Right lobe of liver (tissue), 4 donors: ENCODE results near the gene WDHD1.

Source experiments
- CTCF ChIP-seq, 4 donors: fragments of 200-600 bp in 3 of 4; fragments of 450-650 bp in 1 of 4; IDR thresholded peaks; one replicate each; pipeline versions ENCODE4 v1.5.1 to v1.8.0; 2016 to 2022; ENCODE audit warnings: antibody characterized with exemption in 4 of 4, mild to moderate bottlenecking in 2 of 4
- POLR2A ChIP-seq: fragments of 450-650 bp; IDR thresholded peaks from one replicate; pipeline ENCODE4 v1.6.1; 2017; ENCODE audit warnings: antibody characterized with exemption, mild to moderate bottlenecking
- donor health status: DM: no; HTN: no; CAD: no.
- donor health status: DM: no; HTN: no; CAD: no.
- donor health status: DM: no; HTN: yes; CAD: no.

- TF ChIP-seq CTCF (IDR thresholded peaks at IDR 0.05) (no peak), POLR2A (no peak)
Measured at GRCh38 chr14:54931101-54931500, 95.8 kb downstream of the WDHD1 start.
